ENCODE results near the gene SPDYC.

The SPDYC gene

GRCh38 chr11:65134952-65135632 lies 34.9 kb upstream of the SPDYC start:
- no peaks in the 10 kb centered on the region for H3K9me3 ChIP-seq (ENCODE audit: insufficient read depth, low read length)
- H3K9me2 ChIP-seq (replicated peaks; ENCODE audit: insufficient read depth, low read length), result no peaks in the 10 kb centered on the region
- H3K36me3 ChIP-seq (ENCODE audit: low read length), result peaks cover 14% of the 10 kb centered on the region; the same call in 1 of the 2 replicates
- H3F3A ChIP-seq (ENCODE audit: insufficient read depth), result peaks cover 31% of the 10 kb centered on the region
- peak overlapping the region; percentile 100 for H3K27ac ChIP-seq (ENCODE audit: low read depth, low read length)
- peak overlapping the region; percentile 99 for H3K4me2 ChIP-seq (ENCODE audit: low read depth, low read length, poor library complexity, severe bottlenecking)
- peak overlapping the region; percentile 97 for H3K9ac ChIP-seq (ENCODE audit: low read length)
- TF ChIP-seq EZH2phosphoT487 (conservative IDR thresholded peaks at IDR 0.05; ENCODE audit: low read length), result no peak
- TF ChIP-seq, protein P1, sequence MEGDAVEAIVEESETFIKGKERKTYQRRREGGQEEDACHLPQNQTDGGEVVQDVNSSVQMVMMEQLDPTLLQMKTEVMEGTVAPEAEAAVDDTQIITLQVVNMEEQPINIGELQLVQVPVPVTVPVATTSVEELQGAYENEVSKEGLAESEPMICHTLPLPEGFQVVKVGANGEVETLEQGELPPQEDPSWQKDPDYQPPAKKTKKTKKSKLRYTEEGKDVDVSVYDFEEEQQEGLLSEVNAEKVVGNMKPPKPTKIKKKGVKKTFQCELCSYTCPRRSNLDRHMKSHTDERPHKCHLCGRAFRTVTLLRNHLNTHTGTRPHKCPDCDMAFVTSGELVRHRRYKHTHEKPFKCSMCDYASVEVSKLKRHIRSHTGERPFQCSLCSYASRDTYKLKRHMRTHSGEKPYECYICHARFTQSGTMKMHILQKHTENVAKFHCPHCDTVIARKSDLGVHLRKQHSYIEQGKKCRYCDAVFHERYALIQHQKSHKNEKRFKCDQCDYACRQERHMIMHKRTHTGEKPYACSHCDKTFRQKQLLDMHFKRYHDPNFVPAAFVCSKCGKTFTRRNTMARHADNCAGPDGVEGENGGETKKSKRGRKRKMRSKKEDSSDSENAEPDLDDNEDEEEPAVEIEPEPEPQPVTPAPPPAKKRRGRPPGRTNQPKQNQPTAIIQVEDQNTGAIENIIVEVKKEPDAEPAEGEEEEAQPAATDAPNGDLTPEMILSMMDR (IDR thresholded peaks at IDR 0.05; ENCODE audit: insufficient read depth, low read length, poor library complexity, severe bottlenecking), result no peak
- H2AFZ ChIP-seq (ENCODE audit: low read depth, low read length, severe bottlenecking), result peak overlapping the region; percentile 93
- H4K20me1 ChIP-seq (ENCODE audit: low read depth, low read length), result no peaks in the 10 kb centered on the region
- peaks cover 25% of the 10 kb centered on the region for H3K79me2 ChIP-seq (ENCODE audit: insufficient read depth, low read length)
- H3K4me3 ChIP-seq (ENCODE audit: insufficient read depth, low read length, poor library complexity, severe bottlenecking), result peak overlapping the region; percentile 96
- no peaks in the 10 kb centered on the region for H3K27me3 ChIP-seq (ENCODE audit: low read length)

DNA sequence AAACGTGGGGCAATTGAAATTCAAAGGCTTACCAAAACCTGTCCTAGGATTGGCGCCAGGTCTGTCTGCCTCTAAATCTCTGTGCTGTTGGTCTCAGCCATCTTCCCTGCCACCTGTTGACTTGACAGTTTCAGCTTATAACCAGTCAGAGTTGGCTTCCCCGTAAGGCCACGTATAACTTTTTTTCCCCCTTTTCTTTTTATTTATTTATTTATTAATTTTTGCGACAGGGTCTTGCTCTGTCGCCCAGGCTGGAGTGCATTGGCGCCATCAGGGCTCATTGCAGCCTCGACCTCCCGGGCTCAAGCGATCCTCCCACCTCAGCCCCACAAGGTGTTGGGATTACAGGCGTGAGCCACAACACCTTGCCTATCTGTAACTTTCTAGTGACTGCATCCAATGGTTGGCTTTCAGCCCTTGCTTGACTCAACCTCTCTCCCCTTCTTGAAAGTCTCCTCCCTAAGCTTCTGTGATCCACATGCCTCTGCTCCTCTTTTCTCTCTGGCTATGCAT lies 34.3 kb upstream of the SPDYC start:
- Histone ChIP-seq H3K36me3 (ENCODE audit: low read length) (peaks cover 14% of the 10 kb centered on the region; the same call in 1 of the 2 replicates), H4K20me1 (ENCODE audit: low read depth, low read length) (no peaks in the 10 kb centered on the region), H3K27me3 (ENCODE audit: low read length) (no peaks in the 10 kb centered on the region), H2AFZ (ENCODE audit: low read depth, low read length, severe bottlenecking) (no peak overlapping the region), H3K9me3 (ENCODE audit: insufficient read depth, low read length) (no peaks in the 10 kb centered on the region), H3K4me2 (ENCODE audit: low read depth, low read length, poor library complexity, severe bottlenecking) (peak overlapping the region; percentile 99), H3K4me3 (ENCODE audit: insufficient read depth, low read length, poor library complexity, severe bottlenecking) (peak overlapping the region; percentile 96), H3K79me2 (ENCODE audit: insufficient read depth, low read length) (peaks cover 25% of the 10 kb centered on the region), H3K9me2 (replicated peaks; ENCODE audit: insufficient read depth, low read length) (no peaks in the 10 kb centered on the region), H3K9ac (ENCODE audit: low read length) (peak overlapping the region; percentile 97), H3K27ac (ENCODE audit: low read depth, low read length) (peak overlapping the region; percentile 100; the same call in 1 of the 2 replicates), H3F3A (ENCODE audit: insufficient read depth) (peaks cover 31% of the 10 kb centered on the region)
- no peak for TF ChIP-seq EZH2phosphoT487 (conservative IDR thresholded peaks at IDR 0.05; ENCODE audit: low read length)
- TF ChIP-seq, protein P1 (IDR thresholded peaks at IDR 0.05; ENCODE audit: insufficient read depth, low read length, poor library complexity, severe bottlenecking), result no peak

DNA sequence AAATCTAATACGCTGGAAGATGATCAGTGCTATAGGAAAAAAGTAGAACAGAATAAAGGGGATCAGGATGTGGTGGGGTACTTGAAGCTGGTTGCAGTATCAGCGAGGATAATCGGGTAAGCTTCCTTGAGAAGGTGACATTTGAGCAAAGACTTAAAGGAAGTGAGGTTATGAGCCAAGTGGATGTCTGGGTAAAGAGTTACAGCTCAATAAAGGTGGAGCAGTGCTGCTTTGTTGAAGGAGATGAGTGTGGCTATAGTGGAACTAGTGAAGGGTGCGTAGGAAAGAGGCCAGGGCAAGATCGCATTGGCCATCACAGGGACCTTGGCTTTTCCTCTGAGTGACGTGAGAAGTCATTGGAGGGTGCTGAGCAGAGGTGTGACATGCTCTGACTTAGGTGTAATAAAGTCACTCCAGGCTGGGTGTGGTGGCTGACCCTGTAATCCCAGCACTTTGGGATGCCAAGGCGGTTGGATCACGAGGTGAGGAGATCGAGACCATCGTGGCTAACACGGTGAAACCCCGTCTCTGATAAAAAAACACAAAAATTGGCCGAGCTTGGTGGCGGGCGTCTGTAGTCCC lies 33.4 kb upstream of the SPDYC start:
- Histone ChIP-seq H3K36me3 (ENCODE audit: low read length) (peaks cover 8% of the 10 kb centered on the region; the same call in 1 of the 2 replicates), H3K27me3 (ENCODE audit: low read length) (no peaks in the 10 kb centered on the region), H3F3A (ENCODE audit: insufficient read depth) (peaks cover 22% of the 10 kb centered on the region), H3K79me2 (ENCODE audit: insufficient read depth, low read length) (peaks cover 20% of the 10 kb centered on the region), H3K9me2 (replicated peaks; ENCODE audit: insufficient read depth, low read length) (no peaks in the 10 kb centered on the region), H4K20me1 (ENCODE audit: low read depth, low read length) (no peaks in the 10 kb centered on the region), H2AFZ (ENCODE audit: low read depth, low read length, severe bottlenecking) (no peak overlapping the region), H3K27ac (ENCODE audit: low read depth, low read length) (no peak overlapping the region), H3K4me2 (ENCODE audit: low read depth, low read length, poor library complexity, severe bottlenecking) (no peak overlapping the region), H3K9ac (ENCODE audit: low read length) (no peak overlapping the region), H3K4me3 (ENCODE audit: insufficient read depth, low read length, poor library complexity, severe bottlenecking) (no peak overlapping the region), H3K9me3 (ENCODE audit: insufficient read depth, low read length) (no peaks in the 10 kb centered on the region)
- no peak for TF ChIP-seq EZH2phosphoT487 (conservative IDR thresholded peaks at IDR 0.05; ENCODE audit: low read length)
- TF ChIP-seq, protein P1 (IDR thresholded peaks at IDR 0.05; ENCODE audit: insufficient read depth, low read length, poor library complexity, severe bottlenecking), result no peak
